ENCODE data around the gene MAD1L1.

DNA sequence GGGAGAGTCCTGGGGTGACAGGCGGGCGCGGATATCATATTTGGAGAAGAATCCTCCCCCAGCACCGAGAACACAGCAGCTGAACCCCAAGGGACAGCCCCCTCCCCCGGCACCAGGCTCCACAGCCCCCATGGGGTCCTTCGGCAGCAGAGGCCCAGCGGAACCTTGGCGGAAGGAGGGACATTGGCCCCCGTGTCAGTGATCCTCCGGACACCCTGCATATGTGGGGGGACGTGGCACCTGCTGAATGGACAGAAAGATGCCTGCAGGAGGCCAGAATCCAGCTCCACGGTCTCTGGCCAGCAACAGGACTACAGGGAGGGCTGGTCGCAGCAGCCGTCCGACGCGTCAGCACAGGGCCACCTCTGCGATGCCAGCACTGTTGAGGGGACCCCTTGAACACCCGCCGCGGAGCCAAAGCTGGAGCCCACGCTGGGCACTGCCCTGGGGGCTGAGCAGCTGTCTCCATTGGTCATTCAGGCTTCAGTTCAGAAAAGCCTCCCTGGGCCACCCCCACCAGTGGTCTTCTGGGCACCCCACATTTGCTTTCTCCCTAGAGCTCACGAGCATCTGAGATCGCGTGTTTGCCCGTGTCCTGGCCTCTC is 322.6 kb downstream of the MAD1L1 start:
- TF ChIP-seq, protein P1, sequence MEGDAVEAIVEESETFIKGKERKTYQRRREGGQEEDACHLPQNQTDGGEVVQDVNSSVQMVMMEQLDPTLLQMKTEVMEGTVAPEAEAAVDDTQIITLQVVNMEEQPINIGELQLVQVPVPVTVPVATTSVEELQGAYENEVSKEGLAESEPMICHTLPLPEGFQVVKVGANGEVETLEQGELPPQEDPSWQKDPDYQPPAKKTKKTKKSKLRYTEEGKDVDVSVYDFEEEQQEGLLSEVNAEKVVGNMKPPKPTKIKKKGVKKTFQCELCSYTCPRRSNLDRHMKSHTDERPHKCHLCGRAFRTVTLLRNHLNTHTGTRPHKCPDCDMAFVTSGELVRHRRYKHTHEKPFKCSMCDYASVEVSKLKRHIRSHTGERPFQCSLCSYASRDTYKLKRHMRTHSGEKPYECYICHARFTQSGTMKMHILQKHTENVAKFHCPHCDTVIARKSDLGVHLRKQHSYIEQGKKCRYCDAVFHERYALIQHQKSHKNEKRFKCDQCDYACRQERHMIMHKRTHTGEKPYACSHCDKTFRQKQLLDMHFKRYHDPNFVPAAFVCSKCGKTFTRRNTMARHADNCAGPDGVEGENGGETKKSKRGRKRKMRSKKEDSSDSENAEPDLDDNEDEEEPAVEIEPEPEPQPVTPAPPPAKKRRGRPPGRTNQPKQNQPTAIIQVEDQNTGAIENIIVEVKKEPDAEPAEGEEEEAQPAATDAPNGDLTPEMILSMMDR (conservative IDR thresholded peaks at IDR 0.05; ENCODE audit: low read depth, low read length) = no peak
- TF ChIP-seq RAD21 (IDR thresholded peaks at IDR 0.05; ENCODE audit: low read length) = no peak
- TF ChIP-seq POLR2A (IDR thresholded peaks at IDR 0.05; ENCODE audit: low read depth, low read length) = no peak
- TF ChIP-seq RFX5 (IDR thresholded peaks at IDR 0.05; ENCODE audit: low read depth, low read length) = no peak
- TF ChIP-seq MAFK (IDR thresholded peaks at IDR 0.05; ENCODE audit: low read depth, low read length) = no peak
- TF ChIP-seq BHLHE40 (IDR thresholded peaks at IDR 0.05; ENCODE audit: low read depth, low read length) = no peak
- TF ChIP-seq, protein P2, sequence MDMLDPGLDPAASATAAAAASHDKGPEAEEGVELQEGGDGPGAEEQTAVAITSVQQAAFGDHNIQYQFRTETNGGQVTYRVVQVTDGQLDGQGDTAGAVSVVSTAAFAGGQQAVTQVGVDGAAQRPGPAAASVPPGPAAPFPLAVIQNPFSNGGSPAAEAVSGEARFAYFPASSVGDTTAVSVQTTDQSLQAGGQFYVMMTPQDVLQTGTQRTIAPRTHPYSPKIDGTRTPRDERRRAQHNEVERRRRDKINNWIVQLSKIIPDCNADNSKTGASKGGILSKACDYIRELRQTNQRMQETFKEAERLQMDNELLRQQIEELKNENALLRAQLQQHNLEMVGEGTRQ (IDR thresholded peaks at IDR 0.05; ENCODE audit: low read depth, low read length) = no peak
- no peak for TF ChIP-seq SMC3 (IDR thresholded peaks at IDR 0.05; ENCODE audit: low read depth, low read length)
- no peak for TF ChIP-seq RCOR1 (IDR thresholded peaks at IDR 0.05; ENCODE audit: insufficient replicate concordance, low read length)
- TF ChIP-seq CHD1 (IDR thresholded peaks at IDR 0.05; ENCODE audit: low read depth, low read length) = no peak
- TF ChIP-seq, protein P3, sequence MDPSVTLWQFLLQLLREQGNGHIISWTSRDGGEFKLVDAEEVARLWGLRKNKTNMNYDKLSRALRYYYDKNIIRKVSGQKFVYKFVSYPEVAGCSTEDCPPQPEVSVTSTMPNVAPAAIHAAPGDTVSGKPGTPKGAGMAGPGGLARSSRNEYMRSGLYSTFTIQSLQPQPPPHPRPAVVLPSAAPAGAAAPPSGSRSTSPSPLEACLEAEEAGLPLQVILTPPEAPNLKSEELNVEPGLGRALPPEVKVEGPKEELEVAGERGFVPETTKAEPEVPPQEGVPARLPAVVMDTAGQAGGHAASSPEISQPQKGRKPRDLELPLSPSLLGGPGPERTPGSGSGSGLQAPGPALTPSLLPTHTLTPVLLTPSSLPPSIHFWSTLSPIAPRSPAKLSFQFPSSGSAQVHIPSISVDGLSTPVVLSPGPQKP (IDR thresholded peaks at IDR 0.05; ENCODE audit: borderline replicate concordance, low read depth, low read length) = no peak
- no peak for TF ChIP-seq NFE2L2 (IDR thresholded peaks at IDR 0.05; ENCODE audit: low read depth, low read length)
- TF ChIP-seq FOS (IDR thresholded peaks at IDR 0.05; ENCODE audit: low read depth, low read length) = no peak
